Spinal cord (tissue), 10 donors: ENCODE results near the gene GRIA3. TPM values are rescaled to one million over a fixed set of nuclear protein-coding genes. Genes with fewer than 3 reads are reported as not detected.
"Not testable (repeated sequence)": the region's sequence is repeated elsewhere in the genome, so short reads cannot be mapped to it uniquely, and the experiment has no call there.

Source experiments
- DNase-seq, 6 donors: peaks; one replicate each; pipeline versions ENCODE4 v3.0.0 to v3.0.0-alpha.2; 2013 to 2015; ENCODE audit warnings: low spot score in 6 of 6, low read depth in 4 of 6
- H3K27ac ChIP-seq: one replicate; pipeline ENCODE4 v1.5.1; 2013; ENCODE audit warnings: low read depth, low read length, control low read depth
- H3K27me3 ChIP-seq: one replicate; pipeline ENCODE4 v1.6.1; 2013; ENCODE audit warnings: low read length; ENCODE audit not compliant: control insufficient read depth, insufficient read depth
- H3K36me3 ChIP-seq: one replicate; pipeline ENCODE4 v1.6.1; 2013; ENCODE audit warnings: low read length; ENCODE audit not compliant: control insufficient read depth, insufficient read depth
- H3K4me1 ChIP-seq: one replicate; pipeline ENCODE4 v1.6.1; 2013; ENCODE audit warnings: low read length; ENCODE audit not compliant: control insufficient read depth, insufficient read depth
- H3K4me3 ChIP-seq: one replicate; pipeline ENCODE4 v1.5.1; 2013; ENCODE audit warnings: low read depth, low read length, control low read depth
- H3K9me3 ChIP-seq: one replicate; pipeline ENCODE4 v1.6.1; 2013; ENCODE audit warnings: low read length; ENCODE audit not compliant: control insufficient read depth, insufficient read depth
- WGBS: methylation state at CpG from one replicate; pipeline ENCODE4 v1.1.5; 2013; ENCODE audit warnings: missing lambda C conversion rate; ENCODE audit not compliant: insufficient coverage; 5-methylcytosine and 5-hydroxymethylcytosine counted together
- polyA plus RNA-seq, 2 donors: library from polyadenylated mRNA; unstranded; fragments of 120-200 nt; gene quantifications; one replicate each; pipeline ENCODE4 v1.2.1, GENCODE V29; 2013; ENCODE audit not compliant: insufficient read length in 2 of 2
- total RNA-seq, 2 donors: library from RNA; depleted of rRNA in 1 of 2; stranded (reverse); fragments of 120-200 nt in 1 of 2; fragments of >200 nt in 1 of 2; gene quantifications; one replicate each; pipeline versions ENCODE4 v1.2.3 to v1.2.4, GENCODE V29; 2013 to 2014
- donor health status: healthy.

Gene GRIA3
- total and polyA plus RNA-seq, 4 donors = 22.3 to 62.0 (median 46.6) TPM

- Histone ChIP-seq H3K4me3 (no peak overlapping the region), H3K9me3 (no peaks in the 10 kb centered on the region), H3K36me3 (no peaks in the 10 kb centered on the region), H3K27ac (no peak overlapping the region), H3K27me3 (no peaks in the 10 kb centered on the region), H3K4me1 (peaks cover 4% of the 10 kb centered on the region)
- no peak for DNase-seq
- WGBS = 54% methylated on average over 3 of the region's 4 CpGs
Observed at GRCh38 chrX:123277347-123277746, 93.3 kb downstream of the GRIA3 start.

- Histone ChIP-seq H3K36me3 (no peaks in the 10 kb centered on the region), H3K27me3 (no peaks in the 10 kb centered on the region), H3K9me3 (no peaks in the 10 kb centered on the region), H3K4me3 (no peak overlapping the region), H3K27ac (no peak overlapping the region), H3K4me1 (peaks cover 3% of the 10 kb centered on the region)
- WGBS = 50% methylated on average over 2 of the region's 3 CpGs
- DNase-seq = no peak
Observed at GRCh38 chrX:123277821-123278220, 93.7 kb downstream of the GRIA3 start.

GRCh38 chrX:123282241-123282640, 98.2 kb downstream of the GRIA3 start:
- no peaks in the 10 kb centered on the region for H3K4me1 ChIP-seq
- no peaks in the 10 kb centered on the region for H3K36me3 ChIP-seq
- no peak for DNase-seq
- no peaks in the 10 kb centered on the region for H3K27me3 ChIP-seq
- no peaks in the 10 kb centered on the region for H3K9me3 ChIP-seq
- WGBS = 57% methylated on average over 5 of the region's 5 CpGs
- H3K4me3 ChIP-seq = no peak overlapping the region
- no peak overlapping the region for H3K27ac ChIP-seq

DNA sequence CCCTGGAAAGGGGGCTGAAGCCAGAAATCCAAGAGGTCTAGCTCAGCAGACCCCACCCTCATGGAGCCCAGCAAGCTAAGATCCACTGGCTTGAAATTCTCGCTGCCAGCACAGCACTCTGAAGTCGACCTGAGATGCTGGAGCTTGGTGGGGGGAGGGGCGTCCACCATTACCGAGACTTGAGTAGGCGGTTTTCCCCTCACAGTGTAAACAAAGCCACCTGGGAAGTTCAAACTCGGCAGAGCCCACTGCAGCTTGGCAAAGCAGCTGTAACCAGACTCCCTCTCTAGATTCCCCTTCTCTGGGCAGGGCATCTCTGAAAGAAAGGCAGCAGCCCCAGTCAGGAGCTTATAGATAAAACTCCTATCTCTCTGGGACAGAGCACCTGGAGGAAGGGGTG, 99.3 kb downstream of the GRIA3 start:
- not testable (repeated sequence) for DNase-seq, H3K36me3 ChIP-seq
- WGBS = 65% methylated on average over 4 of the region's 6 CpGs

GRCh38 chrX:123291623-123292022, 107.5 kb downstream of the GRIA3 start:
- H3K27me3 ChIP-seq = no peaks in the 10 kb centered on the region
- no peak overlapping the region for H3K27ac ChIP-seq
- H3K4me3 ChIP-seq = no peak overlapping the region

More for the DNA sequence above, 99.3 kb downstream of the GRIA3 start:
- H3K4me3 ChIP-seq, H3K27ac ChIP-seq, H3K27me3 ChIP-seq, H3K9me3 ChIP-seq, H3K4me1 ChIP-seq: not testable (repeated sequence)

GRCh38 chrX:123298026-123298425, 113.9 kb downstream of the GRIA3 start:
- DNase-seq = no peak
- H3K36me3 ChIP-seq = no peaks in the 10 kb centered on the region
- peaks cover 1% of the 10 kb centered on the region for H3K9me3 ChIP-seq
- H3K27me3 ChIP-seq = no peaks in the 10 kb centered on the region
- H3K27ac ChIP-seq = no peak overlapping the region
- no peaks in the 10 kb centered on the region for H3K4me1 ChIP-seq
- no CpG with 5 or more reads among the region's 1 CpG for WGBS
- no peak overlapping the region for H3K4me3 ChIP-seq

More at GRCh38 chrX:123291623-123292022, 107.5 kb downstream of the GRIA3 start:
- H3K4me1 ChIP-seq = no peaks in the 10 kb centered on the region
- WGBS = 0% methylated on average over 1 of the region's 3 CpGs
- DNase-seq = peak in 1 of 6 donors; percentile 16
- no peaks in the 10 kb centered on the region for H3K36me3 ChIP-seq
- H3K9me3 ChIP-seq = peaks cover 1% of the 10 kb centered on the region

DNA sequence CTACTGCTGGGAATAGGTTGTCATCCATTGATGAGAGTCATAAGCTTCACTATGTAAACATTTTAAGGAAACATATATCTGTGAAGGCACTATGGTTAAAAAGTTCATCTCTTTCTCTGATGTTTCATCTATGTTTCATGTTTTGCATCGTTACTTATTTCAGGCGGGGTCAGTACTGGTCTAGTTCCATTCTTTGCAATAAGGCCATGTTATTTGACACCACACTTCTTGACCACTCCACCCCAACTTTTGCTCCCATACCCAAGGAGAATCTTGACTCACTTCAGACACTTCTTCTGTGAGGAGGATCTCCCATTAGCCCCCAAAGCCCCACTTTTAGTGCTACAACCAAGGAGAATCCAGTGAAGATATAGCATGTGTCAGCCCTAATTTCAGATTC, 119.4 kb downstream of the GRIA3 start:
- no peak overlapping the region for H3K27ac ChIP-seq
- no peaks in the 10 kb centered on the region for H3K27me3 ChIP-seq
- peaks cover 1% of the 10 kb centered on the region for H3K9me3 ChIP-seq
- no peaks in the 10 kb centered on the region for H3K4me1 ChIP-seq
- DNase-seq = no peak
- 50% methylated on average over 2 of the region's 2 CpGs for WGBS
- H3K4me3 ChIP-seq = no peak overlapping the region
- H3K36me3 ChIP-seq = no peaks in the 10 kb centered on the region

DNA sequence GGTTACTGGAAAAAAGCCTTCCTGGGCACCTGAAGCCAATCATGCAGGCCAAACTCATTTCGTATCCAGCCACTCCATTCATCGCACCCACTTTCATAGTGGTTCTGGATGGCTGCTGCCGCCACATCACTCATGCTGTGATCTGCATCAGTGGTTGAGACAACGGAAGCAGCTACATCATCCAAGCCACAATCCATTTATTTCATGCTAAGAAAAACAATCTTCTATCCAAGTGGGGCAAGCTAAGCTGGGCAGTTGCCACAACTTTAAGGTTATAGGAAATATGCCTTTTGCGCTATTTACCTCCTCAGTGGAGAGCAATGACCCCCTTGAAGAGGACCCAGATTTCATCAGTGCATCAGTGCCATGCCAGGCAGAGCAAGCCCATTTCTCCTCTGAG, 124.6 kb downstream of the GRIA3 start:
- no peak overlapping the region for H3K4me3 ChIP-seq
- WGBS = 89% methylated on average over 5 of the region's 5 CpGs
- no peak for DNase-seq
- no peaks in the 10 kb centered on the region for H3K36me3 ChIP-seq
- no peaks in the 10 kb centered on the region for H3K9me3 ChIP-seq
- H3K4me1 ChIP-seq = no peaks in the 10 kb centered on the region
- no peak overlapping the region for H3K27ac ChIP-seq
- no peaks in the 10 kb centered on the region for H3K27me3 ChIP-seq

DNA sequence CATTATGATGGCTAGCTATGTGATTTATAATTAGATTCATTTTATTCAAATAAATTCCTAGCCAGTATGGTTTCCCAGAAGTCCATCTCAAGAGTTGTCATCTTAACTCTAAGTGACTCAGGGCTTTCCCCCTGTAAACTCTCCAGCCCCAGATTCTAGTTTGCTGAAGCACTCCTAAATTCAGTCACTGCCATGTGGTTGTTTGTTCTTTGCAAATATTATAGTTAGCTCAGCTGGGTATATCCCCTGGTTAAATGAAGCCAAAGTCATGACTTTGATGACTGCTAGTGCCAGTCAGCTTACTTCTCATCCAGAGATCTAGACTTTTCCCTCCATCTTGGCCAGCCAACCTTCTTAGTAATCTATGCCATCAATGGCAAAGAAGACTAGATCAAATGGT, 126.0 kb downstream of the GRIA3 start:
- no peak for DNase-seq

DNA sequence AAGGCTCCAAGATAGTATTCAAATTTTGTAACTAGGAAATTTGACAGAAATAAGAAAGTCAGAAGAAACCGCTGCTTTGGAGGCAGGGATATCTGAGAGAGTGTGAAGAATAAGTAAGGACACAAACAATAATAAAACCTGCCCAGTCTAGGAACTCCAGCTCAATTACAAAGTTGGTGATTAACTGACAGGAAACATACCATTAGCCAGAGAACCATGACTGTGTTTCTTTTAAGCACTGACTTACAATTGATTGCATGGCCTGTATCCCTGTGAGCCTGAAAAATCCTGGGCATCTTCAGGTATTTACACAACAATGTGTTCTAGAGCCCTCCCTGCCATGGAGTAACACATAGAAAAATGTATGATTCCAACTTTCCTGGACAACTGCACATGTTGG, 127.4 kb downstream of the GRIA3 start:
- H3K27ac ChIP-seq = no peak overlapping the region
- H3K4me3 ChIP-seq = no peak overlapping the region
- no peaks in the 10 kb centered on the region for H3K9me3 ChIP-seq
- no peaks in the 10 kb centered on the region for H3K36me3 ChIP-seq
- H3K27me3 ChIP-seq = no peaks in the 10 kb centered on the region
- no peak for DNase-seq
- no CpG with 5 or more reads among the region's 1 CpG for WGBS
- H3K4me1 ChIP-seq = no peaks in the 10 kb centered on the region

More for the DNA sequence above, 126.0 kb downstream of the GRIA3 start:
- no peaks in the 10 kb centered on the region for H3K9me3 ChIP-seq
- H3K4me1 ChIP-seq = no peaks in the 10 kb centered on the region
- H3K27me3 ChIP-seq = no peaks in the 10 kb centered on the region
- H3K4me3 ChIP-seq = no peak overlapping the region
- H3K36me3 ChIP-seq = no peaks in the 10 kb centered on the region
- no peak overlapping the region for H3K27ac ChIP-seq
